Activated naive CD4-positive, alpha-beta T cell treated with anti-CD3 and anti-CD28 coated beads for 36 hours (primary cell): ENCODE measurements around the gene LYPLA2. TPM values are rescaled to one million over a fixed set of nuclear protein-coding genes. Genes with fewer than 3 reads are reported as not detected.
"Not testable (repeated sequence)": the region's sequence is repeated elsewhere in the genome, so short reads cannot be mapped to it uniquely, and the experiment has no call there.

ENCODE experiments used
- CTCF ChIA-PET: fragments of 350-600 bp; sonication (Branson Sonifier 250); formaldehyde crosslinking; loops from one replicate; lab custom pipeline; 2021; ENCODE audit warnings: antibody characterized with exemption; lab: Charles Lee
- DNase-seq: peaks from one replicate; pipeline ENCODE4 v3.0.0-alpha.2; 2020
- H3K27ac Mint-ChIP-seq: one replicate; pipeline ENCODE4 v1.8.0; 2021; ENCODE audit warnings: mild to moderate bottlenecking, mixed read lengths
- H3K27me3 Mint-ChIP-seq: one replicate; pipeline ENCODE4 v1.8.0; 2021; ENCODE audit warnings: low read depth, mixed read lengths
- H3K36me3 Mint-ChIP-seq: one replicate; pipeline ENCODE4 v1.8.0; 2021; ENCODE audit warnings: low read depth, mixed read lengths
- H3K4me1 Mint-ChIP-seq: one replicate; pipeline ENCODE4 v1.8.0; 2021; ENCODE audit warnings: low read depth, mixed read lengths
- H3K4me3 Mint-ChIP-seq: one replicate; pipeline ENCODE4 v1.8.0; 2021; ENCODE audit warnings: mild to moderate bottlenecking, moderate library complexity, mixed read lengths
- H3K9me3 Mint-ChIP-seq: one replicate; pipeline ENCODE4 v1.8.0; 2021; ENCODE audit warnings: mixed read lengths
- intact Hi-C: fragments of 100-400 bp; cut with micrococcal nuclease; formaldehyde crosslinking; loops from one replicate; pipeline ENCODE4 v1.15.1; 2023
- total RNA-seq, 2 experiments: library from RNA; stranded (reverse); gene quantifications; one replicate each; pipeline ENCODE4 v1.2.3, GENCODE V29; 2021

The LYPLA2 gene
- total RNA-seq, 2 experiments from 2014 or later: 48.1 to 49.7 TPM

GRCh38 chr1:23825076-23825761 is 34.3 kb downstream of the LYPLA2 start, which contains the start of gene HMGCL:
Gene HMGCL (minus strand): TSS chr1:23825429. CDS start chr1:23825415, 14 bp downstream.
- Mint-ChIP-seq H3K36me3 (peaks cover 2% of the 10 kb centered on the region), H3K4me3 (peak within 1 kb of the TSS; percentile 91), H3K9me3 (no peaks in the 10 kb centered on the region), H3K4me1 (peaks cover 15% of the 10 kb centered on the region), H3K27me3 (no peaks in the 10 kb centered on the region), H3K27ac (peak within 1 kb of the TSS; percentile 92)
- CTCF ChIA-PET: interaction anchor here (0.6 to 5.5 kb wide), 5 partner anchors 15 to 107 kb away, joined by 3 to 48 read pairs (median 3); partner anchors contain the start of gene FUCA1
- intact Hi-C loops: loop anchor here (1.0 to 2.0 kb wide), 4 partner anchors 25 to 134 kb away; partner anchors contain the start of genes FUCA1, GALE, PITHD1 and PNRC2
- peak; percentile 92 for DNase-seq

DNA sequence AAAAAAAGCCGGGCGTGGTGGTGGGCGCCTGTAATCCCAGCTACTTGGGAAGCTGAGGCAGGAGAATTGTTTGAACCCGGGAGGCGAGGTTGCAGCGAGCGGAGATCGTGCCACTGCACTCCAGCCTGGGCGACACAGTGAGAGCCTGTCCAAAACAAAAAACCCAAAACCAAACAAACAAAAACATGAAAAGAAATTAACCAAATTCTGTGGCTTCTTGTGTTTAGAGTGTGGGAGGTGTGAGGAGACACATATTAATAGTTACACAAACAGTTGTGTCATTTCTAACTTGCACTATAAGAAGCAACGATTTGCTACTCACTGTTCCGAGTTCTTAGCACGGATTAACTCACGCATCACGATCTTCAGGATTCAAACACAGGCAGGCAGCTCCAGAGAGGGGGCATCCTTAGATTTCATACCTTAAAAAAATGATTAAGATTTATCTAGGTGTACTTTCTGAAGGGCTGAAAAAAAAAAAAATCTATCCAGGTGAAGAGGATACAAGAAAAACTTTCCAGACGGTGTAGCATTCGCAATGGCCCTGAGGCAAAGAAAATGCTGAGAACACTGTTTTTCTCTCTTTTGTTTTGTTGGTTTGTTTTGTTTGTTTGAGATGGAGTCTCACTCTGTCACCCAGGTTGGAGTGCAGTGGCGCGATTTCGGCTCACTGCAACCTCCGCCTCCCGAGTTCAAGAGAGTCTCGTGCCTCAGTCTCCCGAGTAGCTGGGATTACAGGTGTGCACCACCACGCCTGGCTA is 35.0 kb downstream of the LYPLA2 start:
- H3K4me3 Mint-ChIP-seq: peak overlapping the region; percentile 91
- peaks cover 2% of the 10 kb centered on the region for H3K36me3 Mint-ChIP-seq
- peaks cover 15% of the 10 kb centered on the region for H3K4me1 Mint-ChIP-seq
- no peaks in the 10 kb centered on the region for H3K27me3 Mint-ChIP-seq
- CTCF ChIA-PET: interaction anchor here (0.6 to 5.5 kb wide), 4 partner anchors 15 to 106 kb away, joined by 3 to 48 read pairs (median 3); partner anchors contain the start of gene FUCA1
- H3K9me3 Mint-ChIP-seq: no peaks in the 10 kb centered on the region
- H3K27ac Mint-ChIP-seq: peak overlapping the region; percentile 92
- intact Hi-C loops: loop anchor here (1.0 to 2.0 kb wide), 4 partner anchors 26 to 133 kb away; partner anchors contain the start of genes FUCA1, GALE, PITHD1 and PNRC2
- peak; percentile 21 for DNase-seq

DNA sequence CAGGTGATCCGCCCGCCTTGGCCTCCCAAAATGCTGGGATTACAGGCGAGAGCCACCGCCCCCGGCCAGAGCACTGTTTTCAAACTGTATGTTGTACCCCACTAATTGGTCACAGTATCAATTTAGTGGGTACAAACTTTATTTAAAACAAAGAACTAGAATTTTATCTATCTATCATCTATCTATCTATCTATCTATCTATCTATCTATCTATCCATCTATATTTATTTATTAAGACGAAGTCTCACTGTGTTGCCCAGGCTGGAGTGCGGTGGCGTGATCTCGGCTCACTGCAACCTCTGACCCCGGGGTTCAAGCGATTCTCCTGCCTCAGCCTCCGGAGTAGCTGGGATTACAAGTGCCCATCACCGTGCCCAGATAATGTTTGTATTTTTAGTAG is 35.6 kb downstream of the LYPLA2 start:
- H3K27ac Mint-ChIP-seq, intact Hi-C loops, H3K9me3 Mint-ChIP-seq, H3K27me3 Mint-ChIP-seq, DNase-seq, H3K36me3 Mint-ChIP-seq: not testable (repeated sequence)
- peaks cover 15% of the 10 kb centered on the region for H3K4me1 Mint-ChIP-seq
- CTCF ChIA-PET: interaction anchor here (1.1 kb wide), 1 partner anchor 40 kb away, joined by 3 read pairs; no protein-coding TSS in a partner anchor
- peak overlapping the region; percentile 91 for H3K4me3 Mint-ChIP-seq

GRCh38 chr1:23827717-23828116 is 36.8 kb downstream of the LYPLA2 start:
- H3K4me3 Mint-ChIP-seq: no peak overlapping the region
- H3K27ac Mint-ChIP-seq: no peak overlapping the region
- no peaks in the 10 kb centered on the region for H3K27me3 Mint-ChIP-seq
- intact Hi-C loops: no loop called here
- peaks cover 2% of the 10 kb centered on the region for H3K36me3 Mint-ChIP-seq
- CTCF ChIA-PET: interaction anchor here (1.1 to 1.6 kb wide), 2 partner anchors 17 to 41 kb away, joined by 3 to 6 read pairs; no protein-coding TSS in a partner anchor
- no peak for DNase-seq
- no peaks in the 10 kb centered on the region for H3K9me3 Mint-ChIP-seq
- H3K4me1 Mint-ChIP-seq: peaks cover 15% of the 10 kb centered on the region

DNA sequence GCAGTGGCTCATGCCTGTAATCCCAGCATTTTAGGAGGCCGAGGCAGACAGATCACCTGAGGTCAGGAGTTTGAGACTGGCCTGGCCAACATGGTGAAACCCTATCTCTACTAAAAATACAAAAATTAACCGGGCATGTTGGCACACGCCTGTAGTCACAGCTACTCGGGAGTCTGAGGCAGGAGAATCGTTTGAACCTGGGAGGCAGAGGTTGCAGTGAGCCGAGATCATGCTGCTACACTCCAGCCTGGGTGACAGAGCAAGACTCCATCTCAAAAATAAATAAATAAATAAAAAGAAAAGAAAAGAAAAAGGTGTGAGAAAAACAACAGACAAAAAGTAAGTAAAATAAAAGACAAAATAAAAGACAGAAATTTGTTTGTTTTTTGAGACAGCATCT is 43.2 kb downstream of the LYPLA2 start:
- DNase-seq, intact Hi-C loops, H3K9me3 Mint-ChIP-seq, H3K4me3 Mint-ChIP-seq, H3K27me3 Mint-ChIP-seq, H3K36me3 Mint-ChIP-seq, H3K27ac Mint-ChIP-seq, H3K4me1 Mint-ChIP-seq: not testable (repeated sequence)
- CTCF ChIA-PET: interaction anchor here (0.9 to 1.4 kb wide), 2 partner anchors 12 to 23 kb away, joined by 3 to 4 read pairs; no protein-coding TSS in a partner anchor

DNA sequence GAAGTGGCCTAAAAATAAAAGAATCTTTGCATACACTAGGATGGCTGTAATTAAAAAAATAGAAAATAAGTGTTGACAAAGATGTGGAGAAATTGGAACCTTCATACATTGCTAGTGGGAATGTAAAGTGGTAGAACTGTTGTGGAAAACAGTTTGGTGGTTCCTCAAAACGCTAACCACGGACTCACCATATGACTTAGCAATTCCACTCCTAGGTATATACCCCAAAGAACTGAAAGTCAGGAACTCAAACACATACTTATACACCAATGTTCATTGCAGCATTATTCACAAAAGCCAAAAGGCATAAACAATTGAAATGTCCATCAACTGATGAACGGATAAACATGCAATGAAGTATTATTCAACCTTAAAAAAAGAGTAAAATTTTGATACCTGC is 45.1 kb downstream of the LYPLA2 start:
- H3K27me3 Mint-ChIP-seq: peaks cover 2% of the 10 kb centered on the region
- CTCF ChIA-PET: no interaction called here

GRCh38 chr1:23837908-23838307 is 47.0 kb downstream of the LYPLA2 start:
- intact Hi-C loops: no loop called here
- Mint-ChIP-seq H3K9me3 (no peaks in the 10 kb centered on the region), H3K27ac (no peak overlapping the region), H3K27me3 (peaks cover 2% of the 10 kb centered on the region), H3K4me3 (peak overlapping the region; percentile 62), H3K4me1 (peaks cover 9% of the 10 kb centered on the region), H3K36me3 (no peaks in the 10 kb centered on the region)
- CTCF ChIA-PET: interaction anchor here (1.7 kb wide), 1 partner anchor 27 kb away, joined by 4 read pairs; no protein-coding TSS in a partner anchor
- DNase-seq: no peak

More for the DNA sequence above, 45.1 kb downstream of the LYPLA2 start:
- Mint-ChIP-seq H3K27ac (no peak overlapping the region), H3K4me3 (no peak overlapping the region), H3K9me3 (no peaks in the 10 kb centered on the region), H3K36me3 (no peaks in the 10 kb centered on the region), H3K4me1 (peaks cover 9% of the 10 kb centered on the region)
- no peak for DNase-seq
- intact Hi-C loops: no loop called here

- Mint-ChIP-seq H3K27me3 (peaks cover 2% of the 10 kb centered on the region), H3K9me3 (no peaks in the 10 kb centered on the region), H3K36me3 (no peaks in the 10 kb centered on the region), H3K4me3 (peak overlapping the region; percentile 62), H3K4me1 (peaks cover 9% of the 10 kb centered on the region), H3K27ac (no peak overlapping the region)
- peak; percentile 66 for DNase-seq
- CTCF ChIA-PET: interaction anchor here (1.7 kb wide), 1 partner anchor 28 kb away, joined by 4 read pairs; no protein-coding TSS in a partner anchor
- intact Hi-C loops: no loop called here
Observed at GRCh38 chr1:23838401-23838866, 47.5 kb downstream of the LYPLA2 start.

DNA sequence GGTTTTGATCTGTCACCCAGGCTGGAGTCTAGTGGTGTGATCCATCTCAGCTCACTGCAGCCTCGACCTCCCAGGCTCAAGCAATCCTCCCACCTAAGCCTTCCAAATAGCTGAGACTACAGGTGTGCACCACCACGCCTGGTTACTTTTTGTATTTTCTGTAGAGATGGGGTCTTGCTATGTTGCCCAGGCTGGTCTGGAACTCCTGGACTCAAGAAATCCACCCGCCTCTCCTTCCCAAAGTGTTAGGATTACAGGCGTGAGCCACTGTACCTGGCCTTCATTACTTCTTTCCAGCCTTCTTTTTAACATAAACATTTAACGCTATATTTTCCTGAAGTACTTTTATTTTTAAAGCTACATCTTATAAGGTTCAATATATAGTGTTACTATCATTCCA is 52.7 kb downstream of the LYPLA2 start:
- no peaks in the 10 kb centered on the region for H3K4me1 Mint-ChIP-seq
- DNase-seq: no peak
- peaks cover 23% of the 10 kb centered on the region for H3K36me3 Mint-ChIP-seq
- CTCF ChIA-PET: no interaction called here
- H3K9me3 Mint-ChIP-seq: peaks cover 7% of the 10 kb centered on the region
- intact Hi-C loops: no loop called here
- H3K27ac Mint-ChIP-seq: no peak overlapping the region
- H3K27me3 Mint-ChIP-seq: no peaks in the 10 kb centered on the region
- no peak overlapping the region for H3K4me3 Mint-ChIP-seq

Other genes starting within 250 kb of the LYPLA2 start
- 10 to 100 TPM; 69.5 to 74.6 TPM for gene ID3, start 231.6 kb upstream of the LYPLA2 start, total RNA-seq
- 1,000 to 10,000 TPM; 1,701 to 1,742 TPM for gene RPL11, start 99.3 kb upstream of the LYPLA2 start, total RNA-seq
- 10 to 100 TPM; 21.8 to 22.6 TPM for gene ELOA, start 47.7 kb upstream of the LYPLA2 start, total RNA-seq
- gene PITHD1, start 12.7 kb upstream of the LYPLA2 start, total RNA-seq: 10 to 100 TPM; 73.8 to 75.1 TPM
- gene GALE, start 9.6 kb downstream of the LYPLA2 start, total RNA-seq: 10 to 100 TPM; 19.7 to 23.1 TPM
- 10 to 100 TPM; 31.5 to 34.5 TPM for gene HMGCL, start 34.3 kb downstream of the LYPLA2 start, total RNA-seq
- 1 to 10 TPM; 4.9 to 5.2 TPM for gene FUCA1, start 77.1 kb downstream of the LYPLA2 start, total RNA-seq
- not detected for gene CNR2, start 122.2 kb downstream of the LYPLA2 start, total RNA-seq
- 100 to 1,000 TPM; 178 to 209 TPM for gene PNRC2, start 168.7 kb downstream of the LYPLA2 start, total RNA-seq
- 100 to 1,000 TPM; 169 to 178 TPM for gene SRSF10, start 189.2 kb downstream of the LYPLA2 start, total RNA-seq